ENCODE measurements around the gene WDR43. TPM values are rescaled to one million over a fixed set of nuclear protein-coding genes. Genes with fewer than 3 reads are reported as not detected.

WDR43 gene
- total and polyA plus RNA-seq, 9 of the 15 experiments (the other 6 are each of a cell fraction or from before 2014, with no cell fraction given), result 34.6 to 197 (median 105) TPM

- FAIRE-seq, result no peak
These were observed 7.4 kb downstream of the WDR43 start for GRCh38 chr2:28901841-28902240.

More at GRCh38 chr2:28901841-28902240, 7.4 kb downstream of the WDR43 start:
- no peak for TF ChIP-seq PKNOX1 (IDR thresholded peaks at IDR 0.05)
- no peak for TF ChIP-seq PPARD (CRISPR knock-in tag; IDR thresholded peaks at IDR 0.05)
- no peak for TF ChIP-seq ZNF121 (CRISPR knock-in tag; conservative IDR thresholded peaks at IDR 0.05)
- no peak for TF ChIP-seq KDM5B (IDR thresholded peaks at IDR 0.05; ENCODE audit: insufficient replicate concordance, low read depth, low read length)
- TF ChIP-seq ZNF431 (CRISPR knock-in tag; IDR thresholded peaks at IDR 0.05), result no peak
- TF ChIP-seq IRF1 (CRISPR knock-in tag; IDR thresholded peaks at IDR 0.05; ENCODE audit: borderline replicate concordance), result no peak
- no peak for TF ChIP-seq ZNF518B (CRISPR knock-in tag; IDR thresholded peaks at IDR 0.05)
- no peak for TF ChIP-seq ZNF551 (CRISPR knock-in tag; IDR thresholded peaks at IDR 0.05)
- Histone ChIP-seq H3K4me1 (replicated peaks in 1 of 2; ENCODE audit: control insufficient read depth in 2 of 2, insufficient read depth in 2 of 2, low read length in 2 of 2) (peaks cover 0 to 21% of the 10 kb centered on the region in 2 experiments; a peak in 3 of 5 replicates), H2AFZ (ENCODE audit: low read depth, low read length) (no peak overlapping the region), H3K4me3 (no peak overlapping the region), H3K36me3 (ENCODE audit: control insufficient read depth, insufficient read depth, low read length) (peaks cover 92% of the 10 kb centered on the region), H3K9ac (ENCODE audit: insufficient read depth in 1 of 2, low read depth in 2 of 2, low read length in 2 of 2) (no peak overlapping the region), H3K27me3 (ENCODE audit: control insufficient read depth in 2 of 2, insufficient read depth in 2 of 2, low read length in 2 of 2) (no peaks in the 10 kb centered on the region), H3K4me2 (ENCODE audit: insufficient read depth, low read length) (no peak overlapping the region), H4K20me1 (replicated peaks; ENCODE audit: control insufficient read depth, insufficient read depth, low read length) (peaks cover 37% of the 10 kb centered on the region), H3K27ac (ENCODE audit: extremely low read depth, low read depth, low read length) (no peak overlapping the region), H3K79me2 (ENCODE audit: control insufficient read depth, insufficient read depth, low read length) (peaks cover 100% of the 10 kb centered on the region), H3K9me1 (ENCODE audit: control insufficient read depth, insufficient read depth, low read length) (no peaks in the 10 kb centered on the region), H3K9me3 (replicated peaks; ENCODE audit: control insufficient read depth, insufficient read depth, low read depth, low read length) (no peaks in the 10 kb centered on the region)
- ATAC-seq (no peak), DNase-seq (ENCODE audit: extremely low read depth in 1 of 4, low spot score in 3 of 4) (no peak)
- ChIA-PET CTCF (ENCODE audit: low intra/inter-chr PET ratio) (no interaction called here), POLR2A (interaction anchor here (0.9 to 4.0 kb wide), 2 partner anchors 6 to 9 kb away, joined by 3 to 30 read pairs; partner anchors contain the start of gene WDR43)
- 83% methylated on average over 1 of the region's 1 CpG for WGBS (ENCODE audit: insufficient coverage, low coverage, missing lambda C conversion rate)
- in situ Hi-C loops (cut with MboI), result no loop called here
- intact Hi-C loops (cut with micrococcal nuclease), result no loop called here
- BruUV-seq (replicated peaks), result no TSS peak
